ENCODE measurements around the gene PDPK1.

PDPK1 gene

DNA sequence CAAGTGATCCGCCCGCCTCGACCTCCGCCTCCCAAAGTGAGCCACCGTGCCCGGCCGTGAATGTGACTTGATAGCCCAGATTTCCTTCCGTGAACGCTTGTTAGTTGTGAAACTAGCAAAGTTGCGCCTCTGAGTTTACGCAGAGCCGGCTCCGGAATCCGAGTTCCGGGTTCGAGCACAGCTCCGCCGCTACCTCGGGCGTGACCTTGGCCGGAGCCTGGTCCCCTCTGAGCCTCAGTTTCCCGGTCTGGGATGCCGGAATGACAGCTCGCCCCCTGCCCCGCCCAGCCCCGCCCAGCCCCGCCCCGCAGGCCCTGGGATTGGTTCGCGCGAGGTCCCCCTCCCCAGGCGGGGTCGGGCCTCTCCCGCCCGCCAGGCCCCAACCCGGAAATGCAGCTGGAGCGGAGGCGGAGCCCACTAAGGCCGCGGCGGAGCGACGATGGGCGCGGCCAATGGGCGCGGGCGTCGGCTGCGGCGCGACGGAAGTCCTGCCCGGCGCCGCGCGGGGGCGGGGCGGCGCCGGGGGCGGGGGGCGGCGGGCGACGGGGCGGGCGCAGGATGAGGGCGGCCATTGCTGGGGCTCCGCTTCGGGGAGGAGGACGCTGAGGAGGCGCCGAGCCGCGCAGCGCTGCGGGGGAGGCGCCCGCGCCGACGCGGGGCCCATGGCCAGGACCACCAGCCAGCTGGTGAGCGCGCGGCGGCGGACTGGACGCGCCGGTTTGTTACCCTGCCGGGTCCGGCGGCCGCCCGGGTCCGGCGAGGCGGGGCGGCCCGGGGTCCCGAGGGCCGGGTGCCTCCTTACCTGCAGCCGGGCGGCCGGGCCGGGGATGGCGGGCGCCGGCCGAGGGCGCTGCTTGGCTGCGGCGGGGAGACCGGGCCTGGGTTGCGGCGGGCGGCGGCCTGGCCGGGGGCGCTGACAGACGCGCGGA lies at the start of gene PDPK1:
TSS of gene PDPK1 (plus strand) at position 571 of the 929 bp plus-strand sequence. CDS start at position 663, 92 bp downstream.
- peak; percentile 69 for DNase-seq

DNA sequence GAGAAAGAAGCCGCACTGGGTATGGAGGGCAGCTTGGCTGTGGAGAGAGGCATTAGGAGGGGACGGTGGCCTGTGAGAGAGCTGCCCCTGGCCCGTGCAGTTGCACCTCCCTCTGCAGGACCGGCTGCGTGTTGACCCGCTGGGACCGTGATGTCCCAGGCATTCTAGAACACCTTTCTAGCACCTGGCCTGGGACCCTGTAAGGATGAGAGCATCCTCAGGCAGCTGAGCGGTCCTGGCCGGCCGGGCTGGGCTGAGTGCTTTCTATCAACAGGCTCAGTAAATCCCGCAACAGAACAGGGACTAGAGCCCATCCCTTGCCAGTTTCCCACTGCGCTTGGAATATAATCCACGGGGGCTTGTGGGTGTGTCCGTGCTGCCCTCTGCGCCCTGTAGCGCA lies 48.2 kb upstream of the PDPK1 start:
- DNase-seq, result no peak

DNA sequence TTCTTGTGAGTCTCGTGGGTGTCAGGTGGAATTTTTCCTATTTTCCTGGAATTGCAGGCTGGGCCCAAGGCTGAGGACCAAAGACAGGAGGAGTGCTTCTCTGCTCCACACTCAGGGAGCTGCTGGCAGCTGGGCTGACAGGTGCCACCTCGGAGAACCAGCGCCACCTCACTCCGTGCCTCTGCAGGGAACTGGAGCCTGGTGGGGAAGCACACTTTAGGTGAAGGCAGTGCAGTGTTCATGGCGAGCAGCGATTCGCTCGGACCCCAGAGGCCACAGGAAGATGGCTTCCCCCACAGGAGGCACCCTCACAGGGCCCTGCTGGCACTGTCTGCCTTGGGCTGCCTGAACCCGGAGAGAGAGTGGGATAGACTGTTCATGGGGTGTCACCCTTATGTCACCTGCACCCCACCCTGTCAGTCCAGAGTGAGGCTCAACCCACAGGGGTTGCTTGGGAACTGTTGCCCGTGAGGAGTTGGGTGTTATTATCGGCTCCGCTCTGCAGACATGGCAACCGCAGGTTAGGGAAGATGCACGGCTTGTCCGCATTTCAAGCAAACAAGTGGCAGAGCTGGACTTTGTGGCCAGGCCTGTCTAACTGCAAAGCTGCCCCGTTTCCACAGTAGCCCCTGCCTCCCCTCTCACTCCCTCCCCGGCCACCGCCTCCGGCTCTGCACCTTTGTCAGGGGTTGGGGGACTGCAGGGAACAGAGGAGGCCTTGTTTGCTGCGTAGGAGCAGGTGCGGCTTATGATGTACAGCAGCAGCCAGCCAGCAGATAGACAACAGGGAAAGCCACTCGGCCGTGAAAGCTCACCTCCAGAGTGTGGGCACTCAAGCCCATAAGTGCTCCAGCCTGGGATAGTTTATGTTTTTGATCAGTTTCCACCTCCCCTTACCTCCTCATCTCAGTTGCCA lies 47.4 kb upstream of the PDPK1 start:
- peak; percentile 67 for DNase-seq

DNA sequence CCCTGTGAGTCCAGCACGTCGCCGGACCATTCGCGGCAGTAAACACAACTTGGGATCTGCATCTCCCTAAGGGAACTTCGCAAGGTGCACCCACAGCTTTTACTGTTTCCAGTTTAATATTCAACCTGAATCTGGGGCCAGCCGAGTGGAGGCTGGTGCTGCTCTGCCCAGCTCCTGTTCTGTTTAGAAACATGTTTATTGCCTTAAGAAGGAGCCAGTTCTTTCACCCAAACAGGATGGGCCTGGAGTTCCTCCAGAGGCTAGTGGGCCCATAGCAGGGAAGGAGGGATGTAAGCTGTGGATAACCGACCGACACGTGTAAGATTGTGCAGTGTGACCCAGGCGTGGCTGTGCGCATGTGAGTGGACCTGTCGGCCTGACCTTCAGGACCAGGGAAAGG lies 45.5 kb upstream of the PDPK1 start:
- no peak for DNase-seq

DNA sequence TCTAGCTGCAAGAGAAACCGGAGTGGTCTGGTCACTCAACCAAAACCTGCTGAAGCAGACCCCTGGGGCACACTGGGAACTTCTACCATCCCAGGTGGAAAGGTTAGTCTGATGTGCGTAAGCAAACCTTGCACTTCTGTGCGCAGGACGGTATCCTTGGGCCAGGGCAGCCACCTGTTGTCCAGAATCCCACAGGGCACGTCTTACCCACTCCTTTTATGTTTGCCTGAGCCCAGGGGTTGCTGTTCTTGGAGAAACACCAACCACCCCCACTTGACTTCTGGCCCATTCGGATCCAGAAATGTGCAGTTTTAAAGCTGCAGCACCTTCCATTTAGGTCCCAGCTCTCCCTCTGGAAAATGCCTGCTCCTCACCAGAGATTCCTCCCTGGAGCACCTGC lies 44.2 kb upstream of the PDPK1 start:
- DNase-seq, result no peak

DNA sequence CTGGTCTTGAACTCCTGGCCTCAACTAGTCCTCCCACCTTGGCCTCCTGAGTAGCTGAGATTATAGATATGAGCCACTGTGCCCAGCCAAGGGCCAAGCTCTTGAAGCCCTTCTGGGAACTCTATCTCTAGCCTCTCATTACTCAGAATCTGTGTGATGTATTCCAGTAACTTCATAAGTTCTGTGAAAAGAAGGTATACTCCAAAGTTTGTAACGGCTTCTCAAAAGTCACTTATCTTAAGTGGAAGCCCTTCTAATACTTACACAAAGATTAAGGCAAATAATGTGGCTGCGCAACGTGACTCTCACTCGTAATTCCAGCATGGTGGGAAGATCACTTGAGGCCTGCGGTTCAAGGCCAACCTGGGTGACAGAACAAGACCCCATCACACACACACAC lies 43.2 kb upstream of the PDPK1 start:
- no peak for DNase-seq

DNA sequence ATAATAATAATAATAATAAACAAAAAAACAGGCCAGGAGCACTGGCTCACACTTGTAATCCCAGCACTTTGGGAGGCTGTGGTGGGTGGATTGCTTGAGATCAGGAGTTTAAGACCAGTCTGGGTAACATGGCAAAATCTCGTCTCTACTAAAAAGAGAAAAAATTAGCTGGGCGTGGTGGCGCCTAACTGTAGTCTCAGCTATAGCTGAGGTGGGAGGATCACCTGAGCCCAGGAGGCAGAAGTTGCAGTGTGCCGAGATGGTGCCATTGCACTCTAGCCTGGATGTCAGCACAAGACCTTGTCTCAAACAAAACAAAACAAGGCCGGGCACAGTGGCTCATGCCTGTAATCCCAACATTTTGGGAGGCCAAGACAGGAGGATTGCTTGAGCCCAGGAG lies 42.8 kb upstream of the PDPK1 start:
- no peak for DNase-seq

DNA sequence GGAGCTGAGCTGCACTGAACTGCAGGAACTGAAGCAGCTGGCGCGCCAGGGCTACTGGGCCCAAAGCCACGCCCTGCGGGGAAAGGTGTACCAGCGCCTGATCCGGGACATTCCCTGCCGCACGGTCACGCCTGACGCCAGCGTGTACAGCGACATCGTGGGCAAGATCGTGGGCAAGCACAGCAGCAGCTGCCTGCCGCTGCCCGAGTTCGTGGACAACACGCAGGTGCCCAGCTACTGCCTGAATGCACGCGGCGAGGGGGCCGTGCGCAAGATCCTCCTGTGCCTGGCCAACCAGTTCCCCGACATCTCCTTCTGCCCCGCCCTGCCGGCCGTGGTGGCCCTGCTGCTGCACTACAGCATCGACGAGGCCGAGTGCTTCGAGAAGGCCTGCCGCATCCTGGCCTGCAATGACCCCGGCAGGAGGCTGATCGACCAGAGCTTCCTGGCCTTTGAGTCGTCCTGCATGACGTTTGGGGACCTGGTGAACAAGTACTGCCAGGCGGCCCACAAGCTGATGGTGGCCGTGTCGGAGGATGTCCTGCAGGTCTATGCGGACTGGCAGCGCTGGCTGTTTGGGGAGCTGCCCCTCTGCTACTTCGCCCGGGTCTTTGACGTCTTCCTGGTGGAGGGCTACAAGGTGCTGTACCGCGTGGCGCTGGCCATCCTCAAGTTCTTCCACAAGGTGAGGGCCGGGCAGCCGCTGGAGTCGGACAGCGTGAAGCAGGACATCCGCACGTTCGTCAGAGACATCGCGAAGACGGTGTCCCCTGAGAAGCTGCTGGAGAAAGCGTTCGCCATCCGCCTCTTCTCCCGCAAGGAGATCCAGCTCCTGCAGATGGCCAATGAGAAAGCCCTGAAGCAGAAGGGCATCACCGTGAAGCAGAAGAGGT lies 41.4 kb upstream of the PDPK1 start:
- no peak for DNase-seq

DNA sequence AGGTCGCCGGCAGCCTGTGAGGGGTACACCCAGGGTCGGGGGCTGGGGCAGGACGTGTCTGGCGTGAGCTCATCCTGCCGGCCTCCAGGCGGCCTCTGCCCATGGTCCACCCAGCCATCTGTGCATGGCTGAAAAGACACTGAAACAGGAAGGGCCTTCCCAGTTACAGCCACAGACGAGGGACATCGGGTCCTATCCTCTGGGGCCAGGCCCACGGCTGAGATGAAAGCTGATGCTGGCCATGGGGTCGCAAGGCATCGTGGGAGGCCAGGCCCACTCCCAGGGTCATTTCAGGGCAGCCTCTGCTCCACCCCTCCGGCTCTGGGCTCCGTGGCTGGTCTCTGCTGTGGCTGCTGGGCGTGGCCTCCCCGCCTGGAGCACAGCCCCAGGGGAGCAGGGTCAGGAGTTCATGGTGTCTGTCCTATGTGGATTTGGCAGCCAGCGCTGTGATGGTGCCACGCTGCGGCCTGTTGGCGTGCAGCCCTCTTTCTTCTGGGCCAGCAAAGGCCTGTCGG lies 40.6 kb upstream of the PDPK1 start:
- no peak for DNase-seq

DNA sequence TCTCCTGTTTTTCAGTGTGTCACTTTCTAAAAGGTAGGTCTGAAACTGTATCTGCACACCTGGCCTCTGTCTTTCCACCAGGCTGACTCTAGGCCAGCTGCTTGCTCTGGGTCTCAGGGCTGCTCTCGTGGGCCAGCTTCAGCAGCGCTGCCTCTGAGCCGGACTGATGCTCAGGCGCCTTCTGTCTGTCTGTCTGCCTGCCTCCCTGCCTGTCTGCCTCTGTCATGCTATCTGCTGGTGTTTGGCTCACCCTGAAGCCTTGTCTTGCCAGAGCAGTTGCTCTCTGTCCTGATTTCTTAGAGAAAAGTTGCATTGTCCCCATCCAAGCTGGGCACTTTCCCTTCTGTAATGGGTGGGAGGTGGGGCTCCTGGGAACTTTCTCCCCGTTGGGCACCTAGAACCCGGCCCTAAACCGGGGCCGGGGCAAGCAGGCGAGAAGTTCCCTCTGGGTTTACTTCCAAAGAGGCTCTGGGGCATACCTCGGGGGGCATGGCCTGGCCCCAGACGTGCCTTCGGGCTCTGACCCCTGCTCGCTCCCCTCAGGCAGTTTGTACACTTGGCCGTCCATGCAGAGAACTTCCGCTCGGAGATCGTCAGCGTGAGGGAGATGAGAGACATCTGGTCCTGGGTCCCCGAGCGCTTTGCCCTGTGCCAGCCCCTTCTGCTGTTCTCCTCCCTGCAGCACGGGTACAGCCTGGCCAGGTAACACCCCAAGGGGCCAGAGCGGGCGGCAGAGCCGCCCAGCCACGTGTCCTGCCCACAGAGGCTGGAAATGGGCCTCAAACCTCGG lies 39.9 kb upstream of the PDPK1 start:
- no peak for DNase-seq

DNA sequence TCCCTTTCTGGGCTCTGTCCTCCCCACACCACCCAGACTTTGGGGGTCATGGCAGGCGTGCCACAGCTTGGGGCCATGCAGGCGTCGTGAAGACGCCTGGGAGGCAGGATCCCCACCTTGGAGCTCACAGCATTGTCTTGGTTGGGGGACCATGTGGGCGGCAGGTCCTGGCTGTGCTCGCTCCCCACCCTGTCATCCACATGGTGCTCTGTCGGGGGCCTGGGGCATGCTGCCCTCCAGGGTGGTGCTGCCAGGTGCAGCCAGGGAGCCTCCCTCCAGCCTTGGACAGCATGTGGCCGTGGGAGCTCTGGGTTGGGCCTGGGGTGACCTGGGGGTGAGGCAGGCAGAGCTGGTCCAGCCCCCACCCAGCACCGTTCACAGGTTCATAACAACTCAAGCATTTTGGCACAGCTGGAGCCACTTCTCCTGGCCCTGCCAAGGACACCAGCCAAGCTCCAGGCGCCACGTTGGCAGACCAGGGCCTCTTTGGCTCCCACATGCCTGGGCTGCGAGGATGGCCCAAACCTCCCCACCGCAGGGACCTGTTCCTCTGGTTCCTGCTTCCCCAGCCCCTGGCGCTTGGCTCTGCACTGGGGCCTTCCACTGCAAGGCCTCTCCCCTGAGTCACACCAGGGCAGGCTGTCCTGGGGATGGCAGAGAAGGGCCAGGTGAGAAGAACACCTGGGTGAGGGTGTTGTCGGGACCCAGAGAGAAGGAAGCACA lies 39.1 kb upstream of the PDPK1 start:
- DNase-seq, result no peak

DNA sequence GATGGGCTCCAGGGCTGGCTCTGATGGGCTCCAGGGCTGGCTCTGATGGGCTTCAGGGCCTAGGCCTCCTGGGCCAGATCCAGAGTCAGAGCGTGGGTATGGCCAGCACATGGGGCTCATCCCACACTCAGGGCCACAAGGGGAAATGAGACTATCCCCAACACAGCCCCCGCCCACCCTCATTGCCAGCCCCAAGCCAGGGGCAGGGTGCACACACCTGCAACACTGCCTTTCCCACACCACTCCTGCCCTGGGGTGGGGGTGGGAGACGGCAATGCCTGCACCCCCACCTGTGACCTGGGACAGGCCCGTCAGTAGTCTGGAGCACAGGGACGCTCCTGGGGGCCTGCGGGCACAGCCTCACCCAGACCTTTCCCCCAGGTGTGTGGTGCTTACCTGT lies 38.4 kb upstream of the PDPK1 start:
- no peak for DNase-seq

DNA sequence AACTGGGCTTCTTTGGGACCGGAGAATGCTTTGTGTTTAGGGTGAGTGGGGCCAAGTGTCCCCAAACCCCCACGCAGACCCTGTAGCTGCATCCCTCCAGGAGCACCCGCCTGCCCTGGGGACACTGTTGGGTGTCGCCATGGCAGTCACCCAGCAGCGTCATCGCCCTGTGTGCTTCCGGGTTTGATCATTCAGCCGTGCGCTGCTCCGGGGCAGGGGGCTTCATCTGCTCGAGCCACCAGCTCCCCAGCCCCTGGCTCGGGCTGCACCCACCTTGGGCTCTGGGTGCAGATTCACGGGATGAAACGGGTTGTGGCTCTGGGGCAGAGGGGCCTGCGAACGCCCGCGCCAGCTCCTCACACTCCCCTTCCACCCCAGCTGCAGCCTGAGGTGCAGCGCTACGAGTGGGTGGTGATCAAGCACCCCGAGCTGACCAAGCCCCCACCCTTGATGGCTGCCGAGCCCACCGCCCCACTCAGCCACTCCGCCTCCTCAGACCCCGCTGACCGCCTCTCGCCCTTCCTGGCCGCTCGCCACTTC lies 37.9 kb upstream of the PDPK1 start:
- no peak for DNase-seq

DNA sequence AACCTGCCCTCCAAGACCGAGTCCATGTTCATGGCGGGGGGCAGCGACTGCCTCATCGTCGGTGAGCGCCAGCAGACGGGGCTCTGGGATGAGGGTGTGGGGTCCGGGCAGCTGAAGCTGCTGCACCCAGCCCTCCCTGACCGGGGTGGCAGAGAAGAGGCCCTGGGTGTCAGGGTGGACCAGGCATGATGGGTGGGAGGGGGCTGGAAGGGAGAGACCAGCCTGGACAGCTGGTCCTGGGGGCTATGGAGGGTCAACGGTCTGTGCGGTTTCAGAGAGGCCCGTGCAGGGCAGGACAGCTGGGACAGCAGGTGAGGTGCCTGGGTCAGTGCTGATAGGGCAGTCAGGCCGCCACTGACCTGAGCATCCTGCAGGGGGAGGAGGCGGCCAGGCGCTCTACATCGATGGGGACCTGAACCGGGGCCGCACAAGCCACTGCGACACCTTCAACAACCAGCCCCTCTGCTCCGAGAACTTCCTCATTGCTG lies 37.3 kb upstream of the PDPK1 start:
- no peak for DNase-seq

DNA sequence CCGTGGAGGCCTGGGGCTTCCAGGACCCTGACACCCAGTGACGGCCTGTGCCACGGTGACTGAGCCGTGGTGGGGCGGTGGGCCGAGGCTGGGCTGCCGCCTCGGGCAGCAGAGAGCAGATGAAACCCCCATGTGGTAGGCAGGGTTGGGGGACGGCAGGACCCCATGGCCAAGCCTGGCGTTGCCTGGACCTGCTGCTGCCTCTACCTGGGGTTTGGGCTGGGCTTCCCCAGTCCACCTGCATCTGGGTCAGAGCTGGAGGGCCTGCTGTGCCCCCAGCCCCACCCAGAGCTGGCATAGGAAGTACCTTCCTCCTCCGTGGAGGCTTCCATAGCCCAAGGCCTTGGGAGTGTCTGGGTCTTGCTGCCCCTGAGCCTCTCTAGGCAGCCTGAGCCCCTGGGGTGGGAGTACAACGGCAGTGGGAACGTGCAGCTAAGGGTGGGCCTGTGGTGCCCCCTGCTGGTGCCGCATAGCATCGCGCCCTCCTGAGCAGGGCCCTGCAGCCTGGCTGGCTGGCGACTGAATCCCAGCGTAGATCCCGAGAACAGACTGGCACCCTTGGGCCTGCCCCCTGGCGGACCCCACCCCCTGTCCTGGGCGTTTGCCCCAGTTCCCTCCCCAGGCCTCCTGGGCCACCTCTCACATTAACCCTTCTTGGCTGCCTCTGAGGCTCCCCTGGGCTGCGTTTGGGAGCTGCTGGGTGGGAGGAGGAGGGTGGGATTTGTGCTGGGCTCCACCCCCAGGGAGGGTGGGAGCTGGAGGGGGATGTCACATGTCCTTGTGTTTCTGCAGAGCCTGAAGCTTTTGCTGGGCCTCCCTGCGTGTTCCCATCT lies 36.7 kb upstream of the PDPK1 start:
- peak; percentile 54 for DNase-seq

DNA sequence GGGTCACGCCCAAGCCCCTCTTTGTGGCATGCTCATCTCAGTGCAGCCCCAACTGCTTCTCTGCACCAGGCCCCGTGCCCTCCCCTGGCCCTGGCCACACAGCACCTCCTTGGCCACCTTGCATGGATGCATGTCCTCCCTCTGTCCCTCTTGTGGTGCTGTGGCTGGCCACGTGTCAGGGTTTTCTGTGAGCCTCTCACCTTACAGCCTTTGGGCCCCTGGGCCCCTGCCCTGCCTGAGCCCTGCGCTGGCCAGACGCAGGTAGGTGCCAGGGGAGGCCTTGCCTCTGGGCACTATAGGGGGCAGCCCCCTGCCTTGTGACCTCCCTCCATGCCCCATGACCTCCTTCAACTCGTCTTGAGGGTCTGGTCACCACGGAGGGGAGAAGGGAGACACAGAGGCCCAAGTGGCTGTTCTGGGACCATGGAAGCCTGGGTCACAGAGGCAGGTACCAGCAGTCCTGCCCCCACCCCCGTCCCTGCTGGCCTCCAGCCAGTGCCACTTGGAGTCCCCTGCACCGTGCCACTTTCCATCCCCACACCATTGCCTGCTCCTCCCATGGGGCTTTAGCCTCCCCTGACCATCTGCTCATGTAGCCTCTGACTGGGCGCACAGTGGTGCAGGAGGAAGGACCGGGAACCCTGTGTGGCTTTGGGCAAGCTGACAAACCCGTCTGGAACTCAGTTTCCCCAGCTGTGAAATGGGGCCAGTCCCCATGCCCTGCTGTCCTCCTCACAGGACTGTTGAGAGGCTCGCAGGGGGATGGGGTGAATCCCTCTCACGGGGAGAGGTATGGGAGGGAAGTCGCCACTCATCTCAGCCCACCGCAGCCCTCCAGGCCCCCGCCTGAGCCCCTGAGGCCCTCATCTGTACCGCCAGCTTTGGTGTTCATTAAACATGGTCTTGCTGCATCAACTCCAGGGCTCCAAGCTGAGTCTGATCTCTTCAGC lies 35.6 kb upstream of the PDPK1 start:
- no peak for DNase-seq

DNA sequence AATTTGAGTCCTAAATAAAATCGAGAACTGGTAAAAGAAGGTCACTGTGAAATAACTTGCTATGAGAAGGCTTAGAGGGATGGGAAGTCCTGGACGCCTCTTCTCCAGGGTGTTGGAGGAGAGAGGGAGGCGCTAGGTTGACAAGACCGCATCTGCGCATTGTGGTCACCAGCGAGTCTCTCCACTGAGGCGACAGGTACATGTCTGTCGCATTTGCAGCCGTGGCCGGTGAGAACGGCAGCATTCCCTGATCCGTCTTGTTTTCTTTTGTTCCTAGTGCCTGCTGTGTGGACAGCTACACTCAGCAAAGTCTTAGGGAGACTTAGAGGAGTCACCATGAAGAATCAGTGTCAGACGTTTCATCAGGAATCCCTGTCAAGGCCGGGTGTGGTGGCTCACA lies 32.1 kb upstream of the PDPK1 start:
- DNase-seq, result no peak

DNA sequence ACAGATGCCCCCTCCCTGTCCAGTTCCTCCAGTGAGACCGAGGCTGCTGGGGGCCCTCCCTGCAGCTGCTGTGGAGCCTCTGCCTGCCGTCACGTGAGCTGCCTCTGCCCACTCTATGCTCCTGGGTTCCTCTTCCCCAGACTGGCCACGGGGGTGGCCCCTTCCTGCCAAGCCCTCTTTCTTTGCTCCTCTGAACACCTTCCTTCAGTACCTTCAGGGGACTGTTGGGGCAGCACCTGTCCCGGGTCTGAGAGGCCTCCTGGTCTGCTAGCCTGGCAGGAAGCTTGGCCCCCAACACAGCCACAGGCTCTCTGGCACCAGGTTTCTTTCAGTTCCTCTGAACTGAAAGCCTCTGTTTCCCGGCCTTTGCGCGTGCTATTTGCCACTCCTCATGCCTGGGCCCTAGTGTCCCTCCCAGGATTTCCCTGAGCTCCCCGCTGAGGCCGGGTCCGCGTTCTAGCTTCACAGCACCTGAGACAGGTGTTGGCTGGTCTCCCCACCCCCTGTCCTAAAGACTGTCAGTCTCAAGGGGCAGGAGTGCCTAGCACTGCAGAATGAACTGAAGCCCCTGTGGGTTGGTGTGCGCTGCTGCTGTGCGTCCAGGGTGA lies 30.7 kb upstream of the PDPK1 start:
- no peak for DNase-seq
